Measurements from ENCODE around the gene PRKD1.

PRKD1 gene

DNA sequence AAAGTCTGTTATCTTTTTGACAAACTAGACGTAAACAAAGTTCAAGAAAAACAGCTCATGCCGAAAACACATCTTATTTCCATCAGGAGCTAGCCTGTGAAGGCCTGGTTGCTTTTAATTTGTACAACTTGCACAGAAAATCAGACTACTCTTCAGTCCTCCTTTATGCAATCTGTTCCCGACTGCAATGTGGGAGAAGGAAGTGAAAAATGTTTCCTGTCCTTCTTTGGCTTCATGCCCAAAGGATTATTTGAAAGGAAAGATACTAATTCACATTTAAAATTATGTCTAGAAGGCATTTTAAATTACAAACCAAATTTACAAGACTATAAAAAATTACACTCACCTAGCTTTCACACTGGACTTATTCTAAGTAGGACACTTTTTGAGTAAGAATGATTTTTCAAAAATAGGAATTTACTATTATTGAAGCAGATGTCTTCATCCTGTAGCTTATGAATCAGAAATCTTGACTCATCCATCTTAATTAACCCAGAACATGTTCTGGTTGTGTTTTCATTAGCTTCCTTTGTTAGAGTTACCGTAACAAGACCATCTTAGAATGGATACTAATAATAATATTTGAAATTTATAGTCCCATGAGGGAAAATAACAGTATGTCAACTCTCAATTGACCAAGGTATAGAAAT, 272.6 kb downstream of the PRKD1 start:
- no peak for TF ChIP-seq PAX5 (IDR thresholded peaks at IDR 0.05; ENCODE audit: insufficient read depth, low read length, severe bottlenecking)
- TF ChIP-seq SPI1 (IDR thresholded peaks at IDR 0.05; ENCODE audit: low read depth, low read length): no peak
- TF ChIP-seq POLR2AphosphoS5 (IDR thresholded peaks at IDR 0.05; ENCODE audit: low read depth, low read length): no peak
- TF ChIP-seq POLR2A (IDR thresholded peaks at IDR 0.05; ENCODE audit: low read depth, low read length): no peak
- TF ChIP-seq TAF1 (IDR thresholded peaks at IDR 0.05; ENCODE audit: low read depth, low read length): no peak
- TF ChIP-seq POU2F2 (IDR thresholded peaks at IDR 0.05; ENCODE audit: low read depth, low read length): no peak
- no peak for DNase-seq (ENCODE audit: insufficient read length, low spot score)
- no peak for FAIRE-seq

DNA sequence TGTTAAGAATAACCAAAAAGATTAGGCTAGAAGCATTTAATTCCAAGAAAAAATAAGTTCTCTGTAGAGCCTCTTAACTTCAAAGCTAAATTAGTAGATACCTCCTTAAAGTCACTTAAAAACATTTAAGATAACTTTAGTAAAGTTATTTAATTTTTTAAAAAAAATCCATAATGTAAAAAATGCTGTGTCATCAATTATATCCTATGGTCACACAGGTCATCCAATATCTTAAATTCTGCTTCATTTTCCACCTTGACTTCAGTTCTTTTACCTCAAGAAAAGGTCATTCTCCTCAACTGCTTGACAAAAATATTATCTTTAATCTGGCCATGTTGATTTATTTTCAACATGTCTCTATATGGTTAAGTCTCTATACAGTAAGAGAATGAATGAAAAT, 274.3 kb downstream of the PRKD1 start:
- no peak for TF ChIP-seq POLR2AphosphoS5 (IDR thresholded peaks at IDR 0.05; ENCODE audit: low read depth, low read length)
- TF ChIP-seq PAX5 (IDR thresholded peaks at IDR 0.05; ENCODE audit: insufficient read depth, low read length, severe bottlenecking): no peak
- no peak for TF ChIP-seq POU2F2 (IDR thresholded peaks at IDR 0.05; ENCODE audit: low read depth, low read length)
- FAIRE-seq (no peak), DNase-seq (ENCODE audit: insufficient read length, low spot score) (no peak)

DNA sequence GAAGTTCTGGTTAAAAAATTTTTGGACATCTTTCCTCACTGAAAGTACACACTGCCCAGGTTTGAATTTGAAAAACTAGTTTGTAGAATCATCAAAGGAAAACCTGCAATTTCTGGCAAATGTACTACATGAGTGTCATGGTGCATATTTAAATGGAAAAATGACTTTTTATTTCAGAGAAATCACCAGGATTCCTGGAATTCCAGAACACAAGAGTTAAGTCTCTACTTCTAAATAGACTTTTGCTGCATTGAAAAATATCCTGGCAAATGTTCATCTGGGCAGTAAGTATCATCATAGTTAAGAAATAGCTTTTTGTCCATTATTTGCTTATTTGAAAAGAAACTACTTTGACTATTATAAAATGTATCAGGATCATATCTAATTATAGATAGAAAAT, 275.1 kb downstream of the PRKD1 start:
- no peak for FAIRE-seq
- no peak for TF ChIP-seq TAF1 (IDR thresholded peaks at IDR 0.05; ENCODE audit: low read depth, low read length)
- no peak for TF ChIP-seq PAX5 (IDR thresholded peaks at IDR 0.05; ENCODE audit: insufficient read depth, low read length, severe bottlenecking)
- TF ChIP-seq SPI1 (IDR thresholded peaks at IDR 0.05; ENCODE audit: low read depth, low read length): no peak
- no peak for TF ChIP-seq POLR2A (IDR thresholded peaks at IDR 0.05; ENCODE audit: low read depth, low read length)
- no peak for TF ChIP-seq POU2F2 (IDR thresholded peaks at IDR 0.05; ENCODE audit: low read depth, low read length)
- TF ChIP-seq POLR2AphosphoS5 (IDR thresholded peaks at IDR 0.05; ENCODE audit: low read depth, low read length): no peak
- no peak for DNase-seq (ENCODE audit: insufficient read length, low spot score)

DNA sequence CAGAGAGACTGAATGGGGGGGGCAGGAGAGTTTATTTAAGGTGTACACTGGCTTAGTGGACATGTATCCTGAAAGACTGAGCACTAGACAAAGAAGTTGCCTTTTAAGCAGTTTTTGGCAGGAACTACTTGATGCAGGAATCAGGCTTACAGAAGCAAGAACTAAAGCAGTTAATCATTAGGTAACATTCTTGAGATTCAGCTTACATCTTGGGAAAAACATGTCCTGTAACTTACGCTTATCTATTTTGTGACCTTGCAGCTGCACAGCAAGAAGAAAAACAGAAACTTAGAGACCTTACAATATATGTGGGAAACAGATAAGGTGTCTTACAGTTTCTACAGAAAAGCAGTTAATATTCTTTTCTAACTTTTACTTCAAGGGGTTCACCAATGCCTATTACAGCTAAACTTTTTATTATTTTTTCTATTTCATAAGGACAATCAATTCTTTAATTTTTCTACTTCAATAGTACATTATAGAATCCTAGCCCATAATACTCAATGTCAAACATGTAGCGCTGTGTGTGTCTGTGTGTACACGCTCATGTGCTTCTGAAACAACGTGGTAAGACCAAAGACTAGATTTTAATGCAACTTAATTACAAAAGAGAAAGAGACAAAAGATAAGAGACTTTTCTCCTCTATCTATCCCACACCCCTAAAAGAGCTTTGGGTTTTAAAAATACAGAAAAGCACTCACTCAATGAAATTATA, 276.9 kb downstream of the PRKD1 start:
- no peak for DNase-seq (ENCODE audit: insufficient read length, low spot score)
- no peak for FAIRE-seq
- TF ChIP-seq POLR2AphosphoS5 (IDR thresholded peaks at IDR 0.05; ENCODE audit: low read depth, low read length): no peak
- no peak for TF ChIP-seq TAF1 (IDR thresholded peaks at IDR 0.05; ENCODE audit: low read depth, low read length)
- TF ChIP-seq PAX5 (IDR thresholded peaks at IDR 0.05; ENCODE audit: insufficient read depth, low read length, severe bottlenecking): no peak
- TF ChIP-seq POLR2A (IDR thresholded peaks at IDR 0.05; ENCODE audit: low read depth, low read length): no peak
- no peak for TF ChIP-seq SPI1 (IDR thresholded peaks at IDR 0.05; ENCODE audit: low read depth, low read length)
- TF ChIP-seq POU2F2 (IDR thresholded peaks at IDR 0.05; ENCODE audit: low read depth, low read length): no peak

DNA sequence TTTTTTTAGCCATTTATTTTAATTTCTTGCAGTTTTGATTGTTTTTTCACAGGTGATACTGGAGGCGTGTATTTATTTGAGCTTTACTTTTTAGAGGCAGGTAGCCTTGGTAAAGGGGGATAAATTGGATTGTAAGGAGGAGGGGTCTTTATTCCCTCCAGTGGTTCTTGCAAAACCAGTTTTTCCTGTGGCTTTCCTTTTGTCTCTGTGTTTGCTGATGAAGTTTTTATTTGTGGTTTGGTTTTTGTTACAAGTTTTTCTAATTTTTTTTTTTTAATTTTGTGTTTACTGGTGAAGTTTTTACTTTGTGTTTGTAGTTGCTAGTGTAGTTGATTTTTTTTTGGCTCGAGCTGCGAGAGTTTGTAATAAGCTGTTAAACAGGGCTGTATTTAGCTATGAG, 278.5 kb downstream of the PRKD1 start:
- TF ChIP-seq SPI1 (IDR thresholded peaks at IDR 0.05; ENCODE audit: low read depth, low read length): no peak
- TF ChIP-seq POU2F2 (IDR thresholded peaks at IDR 0.05; ENCODE audit: low read depth, low read length): no peak
- no peak for TF ChIP-seq TAF1 (IDR thresholded peaks at IDR 0.05; ENCODE audit: low read depth, low read length)
- no peak for TF ChIP-seq PAX5 (IDR thresholded peaks at IDR 0.05; ENCODE audit: insufficient read depth, low read length, severe bottlenecking)
- TF ChIP-seq POLR2AphosphoS5 (IDR thresholded peaks at IDR 0.05; ENCODE audit: low read depth, low read length): no peak
- no peak for TF ChIP-seq POLR2A (IDR thresholded peaks at IDR 0.05; ENCODE audit: low read depth, low read length)
- FAIRE-seq (no peak), DNase-seq (ENCODE audit: insufficient read length, low spot score) (no peak)

DNA sequence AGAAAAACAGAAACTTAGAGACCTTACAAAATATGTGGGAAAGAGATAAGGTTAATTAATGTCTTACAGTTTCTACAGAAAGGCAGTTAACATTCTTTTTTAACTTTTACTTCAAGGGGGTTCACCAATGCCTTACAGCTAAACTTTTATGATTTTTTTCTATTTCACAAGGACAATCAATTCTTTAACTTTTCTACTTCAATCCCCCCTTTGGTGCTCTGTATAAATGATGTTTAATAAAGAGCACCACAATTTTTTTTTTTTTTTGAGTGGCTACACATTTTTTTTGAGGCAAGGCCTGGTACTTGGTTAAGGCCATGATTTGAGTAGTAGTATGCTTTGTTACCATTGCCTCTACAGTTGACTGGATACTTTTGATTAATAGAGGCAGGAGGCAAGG, 279.6 kb downstream of the PRKD1 start:
- no peak for FAIRE-seq
- TF ChIP-seq PAX5 (IDR thresholded peaks at IDR 0.05; ENCODE audit: insufficient read depth, low read length, severe bottlenecking) (no peak), POLR2A (IDR thresholded peaks at IDR 0.05; ENCODE audit: low read depth, low read length) (no peak), TAF1 (IDR thresholded peaks at IDR 0.05; ENCODE audit: low read depth, low read length) (no peak), POU2F2 (IDR thresholded peaks at IDR 0.05; ENCODE audit: low read depth, low read length) (no peak), POLR2AphosphoS5 (IDR thresholded peaks at IDR 0.05; ENCODE audit: low read depth, low read length) (no peak), SPI1 (IDR thresholded peaks at IDR 0.05; ENCODE audit: low read depth, low read length) (no peak)
- no peak for DNase-seq (ENCODE audit: insufficient read length, low spot score)

DNA sequence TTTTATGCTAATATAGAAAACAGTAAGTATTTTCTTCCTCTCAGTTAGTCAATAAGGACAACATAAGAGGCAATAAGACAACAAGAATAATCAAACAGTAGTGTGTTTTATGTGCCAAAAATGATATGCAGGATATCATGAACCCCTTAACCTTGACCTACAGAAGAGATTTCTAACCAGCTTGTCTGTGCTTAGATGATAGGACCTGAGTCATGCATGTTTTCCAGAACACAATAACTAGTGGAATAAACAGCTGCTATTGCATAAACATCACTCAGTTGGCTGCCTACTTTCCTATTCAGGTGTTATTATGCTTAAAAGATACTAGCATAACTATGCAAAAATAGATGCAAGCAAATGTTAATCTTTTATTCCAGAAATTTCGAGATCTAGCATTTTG, 282.5 kb downstream of the PRKD1 start:
- FAIRE-seq: no peak
- no peak for DNase-seq (ENCODE audit: insufficient read length, low spot score)
- TF ChIP-seq POU2F2 (IDR thresholded peaks at IDR 0.05; ENCODE audit: low read depth, low read length): no peak
- TF ChIP-seq TAF1 (IDR thresholded peaks at IDR 0.05; ENCODE audit: low read depth, low read length): no peak

DNA sequence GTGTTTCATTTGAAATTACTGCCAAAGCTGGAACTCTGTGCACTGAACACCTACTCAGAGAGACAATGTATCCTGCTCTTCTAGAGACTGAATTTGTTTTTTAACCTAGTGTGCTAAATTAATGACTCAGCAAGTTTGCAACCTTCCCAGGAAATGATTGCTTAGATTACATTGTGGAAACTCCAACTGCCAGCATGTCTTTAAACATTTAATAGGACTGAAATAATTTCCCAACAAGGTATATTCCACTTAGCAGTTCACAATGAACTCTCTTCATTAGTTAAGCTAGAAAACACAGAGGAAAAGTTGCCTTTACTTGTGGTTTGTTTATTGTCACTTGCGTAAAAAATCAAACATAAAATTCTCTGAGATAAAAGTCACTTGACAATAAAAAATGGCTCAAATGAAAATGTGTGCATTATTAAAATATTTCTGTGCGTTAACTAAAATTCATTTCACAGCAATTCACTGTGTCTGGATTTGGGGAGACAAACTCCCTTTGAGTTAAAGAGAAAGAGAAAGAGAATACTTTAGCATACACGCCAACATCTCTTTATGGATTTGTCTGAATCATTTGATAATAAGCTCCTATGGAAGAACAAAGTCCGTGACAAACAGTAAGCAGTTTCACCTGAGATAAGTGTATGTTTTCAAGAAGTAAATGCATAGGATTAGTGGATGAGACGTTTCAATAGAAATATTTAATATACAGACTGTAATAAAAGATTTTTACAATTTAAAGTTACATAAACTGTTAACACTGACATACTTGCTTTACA, 284.0 kb downstream of the PRKD1 start:
- DNase-seq (ENCODE audit: insufficient read length, low spot score): no peak
- no peak for FAIRE-seq
- TF ChIP-seq POLR2AphosphoS5 (IDR thresholded peaks at IDR 0.05; ENCODE audit: low read depth, low read length): no peak
- no peak for TF ChIP-seq TAF1 (IDR thresholded peaks at IDR 0.05; ENCODE audit: low read depth, low read length)
- TF ChIP-seq POLR2A (IDR thresholded peaks at IDR 0.05; ENCODE audit: low read depth, low read length): no peak
- TF ChIP-seq POU2F2 (IDR thresholded peaks at IDR 0.05; ENCODE audit: low read depth, low read length): no peak
- no peak for TF ChIP-seq PAX5 (IDR thresholded peaks at IDR 0.05; ENCODE audit: insufficient read depth, low read length, severe bottlenecking)
- no peak for TF ChIP-seq SPI1 (IDR thresholded peaks at IDR 0.05; ENCODE audit: low read depth, low read length)

DNA sequence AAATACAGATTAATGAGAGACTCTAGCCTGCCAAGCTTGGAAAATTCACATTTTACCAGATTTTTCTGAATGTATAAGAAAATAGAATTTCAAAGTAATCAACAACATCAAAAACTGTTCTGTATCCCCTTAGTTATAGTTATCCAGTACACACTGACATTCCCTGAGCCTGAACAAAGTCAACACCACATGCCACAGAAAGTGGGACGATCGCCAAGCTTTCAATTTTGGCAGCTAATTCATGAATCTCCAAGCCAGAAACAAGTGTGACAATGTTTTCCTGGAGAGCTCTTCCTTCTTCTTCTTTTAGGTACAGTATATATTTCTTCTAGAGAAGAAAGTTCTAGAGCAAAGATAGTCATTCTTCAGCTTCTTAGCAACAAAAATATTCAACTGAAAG, 290.2 kb downstream of the PRKD1 start:
- FAIRE-seq (no peak), DNase-seq (ENCODE audit: insufficient read length, low spot score) (no peak)
- TF ChIP-seq PAX5 (IDR thresholded peaks at IDR 0.05; ENCODE audit: insufficient read depth, low read length, severe bottlenecking) (no peak), POLR2A (IDR thresholded peaks at IDR 0.05; ENCODE audit: low read depth, low read length) (no peak), TAF1 (IDR thresholded peaks at IDR 0.05; ENCODE audit: low read depth, low read length) (no peak)
